Epithelial cell of esophagus (primary cell): ENCODE data around the gene EPHA4.

Source experiments
- DNase-seq: peaks from one replicate; pipeline ENCODE4 v3.0.0; 2010; ENCODE audit warnings: low read depth
- H3K4me3 ChIP-seq: 2 replicates; pipeline ENCODE4 v1.5.1; 2011; ENCODE audit warnings: mild to moderate bottlenecking, low read length, control low read depth
- TF ChIP-seq, protein P1 (sequence below): IDR thresholded peaks from 2 replicates; pipeline ENCODE4 v1.5.1; 2011; ENCODE audit warnings: low read depth, mild to moderate bottlenecking, low read length, control low read depth, inconsistent platforms; ENCODE audit not compliant: insufficient read depth; ENCODE audit errors: missing control alignments

Gene EPHA4

DNA sequence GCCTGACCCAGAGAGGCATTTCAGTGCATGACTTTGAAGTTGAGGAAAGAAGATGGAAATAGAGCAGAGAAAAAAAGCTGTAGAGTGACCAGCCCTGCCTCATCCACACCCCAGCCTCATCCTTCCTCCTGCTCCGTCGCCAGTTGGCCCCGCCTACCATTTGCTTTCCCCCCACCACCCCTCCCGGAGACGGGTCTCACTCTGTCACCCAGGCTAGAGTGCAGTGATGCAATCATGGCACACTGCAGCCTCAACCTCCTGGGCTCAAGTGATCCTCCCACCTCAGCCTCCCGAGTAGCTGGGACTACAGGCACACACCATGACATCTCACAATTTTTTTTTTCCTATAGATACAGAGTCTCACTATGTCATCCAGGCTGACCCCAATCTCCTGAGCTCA, 200.8 kb downstream of the EPHA4 start:
- no peak for DNase-seq
- TF ChIP-seq, protein P1, sequence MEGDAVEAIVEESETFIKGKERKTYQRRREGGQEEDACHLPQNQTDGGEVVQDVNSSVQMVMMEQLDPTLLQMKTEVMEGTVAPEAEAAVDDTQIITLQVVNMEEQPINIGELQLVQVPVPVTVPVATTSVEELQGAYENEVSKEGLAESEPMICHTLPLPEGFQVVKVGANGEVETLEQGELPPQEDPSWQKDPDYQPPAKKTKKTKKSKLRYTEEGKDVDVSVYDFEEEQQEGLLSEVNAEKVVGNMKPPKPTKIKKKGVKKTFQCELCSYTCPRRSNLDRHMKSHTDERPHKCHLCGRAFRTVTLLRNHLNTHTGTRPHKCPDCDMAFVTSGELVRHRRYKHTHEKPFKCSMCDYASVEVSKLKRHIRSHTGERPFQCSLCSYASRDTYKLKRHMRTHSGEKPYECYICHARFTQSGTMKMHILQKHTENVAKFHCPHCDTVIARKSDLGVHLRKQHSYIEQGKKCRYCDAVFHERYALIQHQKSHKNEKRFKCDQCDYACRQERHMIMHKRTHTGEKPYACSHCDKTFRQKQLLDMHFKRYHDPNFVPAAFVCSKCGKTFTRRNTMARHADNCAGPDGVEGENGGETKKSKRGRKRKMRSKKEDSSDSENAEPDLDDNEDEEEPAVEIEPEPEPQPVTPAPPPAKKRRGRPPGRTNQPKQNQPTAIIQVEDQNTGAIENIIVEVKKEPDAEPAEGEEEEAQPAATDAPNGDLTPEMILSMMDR, result no peak
- H3K4me3 ChIP-seq, result no peak overlapping the region

DNA sequence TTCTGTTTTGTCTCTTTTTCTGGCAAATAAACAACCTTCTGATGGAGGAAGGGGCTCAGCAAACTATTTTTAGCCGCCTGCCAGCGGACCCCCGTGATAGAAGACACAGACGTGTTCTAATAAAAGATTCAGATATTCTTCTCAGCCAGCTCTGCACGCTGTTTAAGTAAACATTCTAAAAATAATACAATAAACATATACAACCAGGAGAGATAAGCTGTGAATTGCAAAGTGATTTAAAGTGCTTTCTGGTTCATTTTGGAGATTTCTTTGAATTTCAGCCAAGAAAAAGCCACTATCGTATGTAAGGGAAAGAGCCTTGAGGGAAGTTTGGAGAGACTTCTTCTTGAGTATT, 201.3 kb downstream of the EPHA4 start:
- TF ChIP-seq, protein P1, result no peak
- no peak for DNase-seq
- no peak overlapping the region for H3K4me3 ChIP-seq

DNA sequence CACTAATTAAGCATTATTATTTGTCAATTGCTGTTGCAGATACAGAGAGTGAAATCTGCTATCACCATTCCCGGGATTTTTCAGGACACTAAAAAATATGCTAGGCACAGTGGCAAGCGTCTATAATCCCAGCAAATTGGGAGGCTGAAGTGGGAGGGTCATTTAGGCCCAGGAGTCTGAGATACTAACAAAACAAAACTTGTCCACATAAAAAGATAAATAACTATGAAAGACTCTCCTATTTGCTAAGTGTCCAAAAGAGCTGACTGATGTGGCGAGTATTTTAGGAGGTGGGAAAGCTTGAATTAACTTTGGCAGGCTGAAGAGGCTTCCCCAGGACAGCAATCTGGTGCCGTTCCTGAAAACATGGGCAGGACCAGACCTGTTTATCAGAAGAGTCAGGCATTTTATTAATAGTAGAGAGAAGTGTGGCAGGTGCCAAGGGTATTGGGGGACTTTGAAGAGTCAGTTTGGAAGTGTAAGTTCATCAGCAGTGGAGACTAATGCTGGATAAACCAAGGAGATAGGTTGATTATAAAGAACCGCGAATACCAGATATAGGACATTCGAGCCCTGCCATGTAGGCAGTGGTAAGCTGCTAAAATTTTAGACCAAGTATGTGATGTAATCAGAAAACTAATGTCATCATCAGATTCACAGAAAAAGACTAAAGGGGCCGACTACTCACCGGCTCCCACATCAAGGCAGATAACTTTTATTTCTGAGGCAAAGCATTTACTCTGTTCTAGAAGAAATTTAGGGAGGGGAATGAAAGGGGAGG, 201.8 kb downstream of the EPHA4 start:
- DNase-seq, result no peak
- no peak overlapping the region for H3K4me3 ChIP-seq
- TF ChIP-seq, protein P1, result no peak
